AG09309 (cell line): Measurements from ENCODE around the gene CABP7.

Experiments used
- DNase-seq: peaks from one replicate; pipeline ENCODE4 v3.0.0-alpha.2; 2010; ENCODE audit warnings: low read depth
- H3K4me3 ChIP-seq: 2 replicates; pipeline ENCODE4 v1.5.1; 2011; ENCODE audit warnings: mild to moderate bottlenecking, low read depth, low read length, moderate library complexity; ENCODE audit not compliant: control insufficient read depth
- CTCF ChIP-seq: IDR thresholded peaks from 2 replicates; pipeline ENCODE4 v1.5.1; 2011; ENCODE audit warnings: mild to moderate bottlenecking, low read depth, low read length, inconsistent platforms; ENCODE audit not compliant: insufficient read depth, control insufficient read depth; ENCODE audit errors: missing control alignments

CABP7 gene

GRCh38 chr22:29737251-29738117, 17.7 kb downstream of the CABP7 start:
- no peak for TF ChIP-seq CTCF
- H3K4me3 ChIP-seq, result no peak overlapping the region
- no peak for DNase-seq

GRCh38 chr22:29738118-29738815, 18.5 kb downstream of the CABP7 start:
- TF ChIP-seq CTCF, result no peak
- no peak overlapping the region for H3K4me3 ChIP-seq
- no peak for DNase-seq

DNA sequence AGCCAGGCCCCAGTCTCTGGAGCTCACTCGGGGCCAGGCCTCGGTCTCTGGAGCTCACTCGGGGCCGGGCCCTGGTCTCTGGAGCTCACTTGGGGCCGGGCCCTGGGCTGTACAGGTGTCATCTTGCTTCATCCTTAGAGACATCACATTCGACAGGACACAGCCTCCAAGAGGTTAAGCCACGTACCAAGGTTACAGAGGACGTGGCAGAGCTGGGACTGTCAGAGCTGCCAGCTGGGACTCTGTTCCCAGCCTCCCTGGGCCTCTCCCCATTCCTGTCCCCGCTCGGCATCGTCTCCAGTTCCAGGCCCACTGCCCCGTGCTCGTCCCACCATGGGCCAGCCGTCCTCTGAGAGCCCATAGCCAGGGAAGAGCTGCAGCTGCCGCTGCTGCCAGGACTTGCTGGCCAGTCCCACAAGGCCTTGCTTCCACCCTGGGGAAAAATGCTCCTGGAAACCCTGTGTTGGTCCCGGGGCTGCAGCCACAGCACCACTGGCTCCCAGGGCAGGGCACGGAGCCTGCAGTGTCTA, 19.6 kb downstream of the CABP7 start:
- no peak for DNase-seq
- no peak for TF ChIP-seq CTCF
- no peak overlapping the region for H3K4me3 ChIP-seq

DNA sequence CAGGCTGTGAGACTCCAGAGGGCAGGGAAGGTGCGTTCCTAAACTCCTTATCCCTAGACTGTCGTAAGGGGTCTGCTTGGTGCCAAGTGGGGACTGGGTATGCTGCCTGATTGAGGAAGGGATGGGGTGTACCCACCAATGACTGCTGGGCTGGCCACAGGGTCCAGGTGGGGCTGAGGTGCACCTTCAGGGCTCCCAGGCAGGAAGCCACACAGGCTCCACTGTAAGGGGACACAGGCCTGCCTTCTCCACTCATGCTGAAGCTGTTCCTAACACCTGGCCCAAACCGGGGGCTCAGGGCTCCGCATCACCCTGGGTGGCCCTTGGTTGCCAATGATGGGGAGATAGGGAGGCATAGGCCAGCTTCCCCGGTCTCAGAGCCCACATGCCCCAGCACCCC, 20.4 kb downstream of the CABP7 start:
- DNase-seq, result no peak
- TF ChIP-seq CTCF, result no peak
- H3K4me3 ChIP-seq, result no peak overlapping the region

- TF ChIP-seq CTCF, result no peak
- H3K4me3 ChIP-seq, result no peak overlapping the region
- DNase-seq, result no peak
Measured at GRCh38 chr22:29741926-29742325, 22.1 kb downstream of the CABP7 start.

- no peak overlapping the region for H3K4me3 ChIP-seq
- TF ChIP-seq CTCF, result no peak
- no peak for DNase-seq
Measured at GRCh38 chr22:29742326-29742725, 22.5 kb downstream of the CABP7 start.
